Loucy (cell line): ENCODE results near the gene MOCOS.

Experiments
- EZH2phosphoT487 ChIP-seq: fragments of 200-600 bp; IDR thresholded peaks from 2 replicates; pipeline ENCODE4 v1.6.1; 2018; ENCODE audit warnings: antibody characterized with exemption, mild to moderate bottlenecking, moderate library complexity, borderline replicate concordance
- TF ChIP-seq, protein P1 (sequence below): fragments of 200-600 bp; sonication (generic); conservative IDR thresholded peaks from 2 replicates; pipeline ENCODE4 v1.5.1; 2014; ENCODE audit warnings: mild to moderate bottlenecking, antibody characterized with exemption, low read length

DNA sequence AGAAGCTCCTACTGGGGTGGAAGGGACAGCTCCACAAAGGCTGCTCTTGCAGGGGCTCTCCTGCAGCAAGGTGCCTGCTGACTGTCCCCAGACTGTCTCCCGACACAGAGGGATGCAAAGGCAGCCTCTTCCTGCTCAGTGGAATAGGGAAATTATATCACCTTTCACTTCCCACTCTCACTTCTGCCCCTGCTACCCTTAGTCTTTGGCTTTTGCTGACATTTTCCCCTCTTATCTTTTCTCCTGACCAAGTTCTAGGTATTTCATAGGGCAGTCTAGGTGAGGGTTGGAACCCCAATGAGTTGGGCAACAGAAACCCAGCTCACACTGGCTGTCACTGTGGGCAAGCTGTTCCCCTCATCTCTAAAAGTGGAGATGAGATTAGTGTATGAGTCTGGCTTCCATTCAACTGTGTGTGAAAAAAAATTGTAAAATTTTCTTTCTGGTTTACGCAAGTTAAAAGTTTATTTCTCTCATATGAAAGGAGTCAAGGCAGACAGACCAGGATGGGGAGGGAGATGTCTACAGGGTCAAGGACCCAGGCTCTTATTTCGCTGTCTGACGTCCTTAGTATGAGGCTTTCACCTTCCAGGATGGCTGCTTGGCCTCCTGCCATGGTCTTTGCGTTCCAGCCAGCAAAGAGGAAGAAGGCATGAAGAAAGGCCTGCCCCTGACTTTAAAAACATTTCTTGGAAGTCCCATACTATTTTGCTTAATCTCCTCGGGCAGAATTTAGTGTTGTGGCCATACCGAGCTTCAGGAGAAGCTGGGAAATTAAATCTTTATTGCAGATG, 7.5 kb upstream of the MOCOS start:
- TF ChIP-seq, protein P1, sequence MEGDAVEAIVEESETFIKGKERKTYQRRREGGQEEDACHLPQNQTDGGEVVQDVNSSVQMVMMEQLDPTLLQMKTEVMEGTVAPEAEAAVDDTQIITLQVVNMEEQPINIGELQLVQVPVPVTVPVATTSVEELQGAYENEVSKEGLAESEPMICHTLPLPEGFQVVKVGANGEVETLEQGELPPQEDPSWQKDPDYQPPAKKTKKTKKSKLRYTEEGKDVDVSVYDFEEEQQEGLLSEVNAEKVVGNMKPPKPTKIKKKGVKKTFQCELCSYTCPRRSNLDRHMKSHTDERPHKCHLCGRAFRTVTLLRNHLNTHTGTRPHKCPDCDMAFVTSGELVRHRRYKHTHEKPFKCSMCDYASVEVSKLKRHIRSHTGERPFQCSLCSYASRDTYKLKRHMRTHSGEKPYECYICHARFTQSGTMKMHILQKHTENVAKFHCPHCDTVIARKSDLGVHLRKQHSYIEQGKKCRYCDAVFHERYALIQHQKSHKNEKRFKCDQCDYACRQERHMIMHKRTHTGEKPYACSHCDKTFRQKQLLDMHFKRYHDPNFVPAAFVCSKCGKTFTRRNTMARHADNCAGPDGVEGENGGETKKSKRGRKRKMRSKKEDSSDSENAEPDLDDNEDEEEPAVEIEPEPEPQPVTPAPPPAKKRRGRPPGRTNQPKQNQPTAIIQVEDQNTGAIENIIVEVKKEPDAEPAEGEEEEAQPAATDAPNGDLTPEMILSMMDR = no peak
- no peak for TF ChIP-seq EZH2phosphoT487
